GM19025 (cell line): ENCODE results near the gene IFT172.

Experiments
- ATAC-seq: cut with Tn5 transposase; IDR thresholded peaks from one replicate; pipeline ENCODE4 v1.9.1; 2021; ENCODE audit warnings: mild to moderate bottlenecking, low read depth, moderate library complexity; ENCODE audit not compliant: unreplicated experiment

IFT172 gene

DNA sequence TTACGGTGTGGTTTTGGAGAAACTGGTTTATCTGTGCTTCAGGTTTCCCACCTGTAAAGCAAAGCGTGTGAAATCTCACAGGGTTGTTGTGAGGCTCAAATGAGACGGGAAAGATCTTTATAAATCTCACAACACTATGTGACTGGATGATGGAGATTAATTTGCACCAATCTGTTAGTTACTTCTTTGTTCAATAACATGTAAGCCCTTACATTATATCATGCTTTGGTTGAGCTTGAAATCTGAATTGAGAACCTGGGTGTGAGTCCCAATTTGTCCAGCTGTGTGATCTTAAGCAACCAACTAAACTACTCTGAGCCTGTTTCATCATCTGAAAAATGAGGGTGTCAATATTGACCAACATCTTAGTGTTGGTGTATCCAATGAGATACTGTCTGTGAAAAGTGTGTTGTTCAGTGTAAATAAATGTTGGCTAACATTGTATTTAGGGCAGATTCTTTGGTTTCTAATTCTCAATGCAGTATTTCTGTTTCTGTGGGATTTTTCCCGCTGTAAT, 6.4 kb upstream of the IFT172 start:
- ATAC-seq = no peak

GRCh38 chr2:27494944-27495554, 5.5 kb upstream of the IFT172 start, which contains the start of gene FNDC4:
Gene FNDC4, minus strand, starts transcription at chr2:27495200. Its CDS starts 521 bp downstream, at chr2:27494679.
- no peak for ATAC-seq

DNA sequence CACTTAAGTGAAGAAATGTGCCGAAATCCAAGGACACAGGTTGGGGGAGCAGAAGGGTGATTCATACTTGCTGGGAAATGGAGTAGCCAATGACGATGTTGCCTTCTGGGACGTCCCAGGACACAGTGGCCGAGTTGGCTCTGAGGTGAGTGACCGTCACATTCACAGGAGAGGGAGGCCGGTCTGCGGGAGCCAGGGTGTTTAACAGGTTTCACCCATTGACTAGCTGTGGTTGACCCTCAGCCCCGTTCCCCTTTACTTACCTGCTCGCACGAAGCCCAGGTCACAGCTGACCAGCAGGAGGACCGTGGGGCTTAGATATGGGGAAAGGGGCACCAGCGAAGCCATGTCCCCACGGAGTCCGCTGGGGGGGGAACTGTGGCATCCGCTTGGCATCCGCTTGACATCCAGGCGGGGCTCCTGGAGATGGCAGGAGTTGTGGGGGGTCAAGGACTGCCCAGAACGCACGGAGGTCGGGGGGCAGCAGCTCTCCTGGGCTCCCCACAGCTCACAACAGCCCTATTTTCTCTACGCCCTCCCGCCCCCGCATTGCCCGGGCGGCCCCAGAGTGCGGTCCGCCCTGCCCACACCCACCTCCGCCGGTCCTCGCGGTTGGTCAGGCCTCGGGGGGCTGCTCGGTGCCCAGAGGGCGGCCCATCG, 4.9 kb upstream of the IFT172 start:
- no peak for ATAC-seq

DNA sequence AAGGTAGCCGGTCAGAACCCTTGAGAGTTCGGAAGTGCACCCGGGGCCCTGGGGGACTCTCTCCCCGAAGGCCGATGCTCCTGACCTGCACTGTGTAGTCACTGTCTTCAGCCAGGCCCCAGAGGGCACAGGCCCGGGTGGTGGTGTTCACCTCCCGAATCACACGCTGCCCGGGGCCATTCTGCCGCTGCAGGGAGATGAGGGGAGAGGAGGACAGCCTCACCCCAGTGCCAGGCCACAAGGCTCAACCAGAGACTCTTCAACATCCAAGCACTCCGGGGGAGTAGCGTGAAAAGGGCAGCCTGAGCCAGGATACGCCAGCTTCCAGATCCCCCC, 4.4 kb upstream of the IFT172 start:
- ATAC-seq = no peak

DNA sequence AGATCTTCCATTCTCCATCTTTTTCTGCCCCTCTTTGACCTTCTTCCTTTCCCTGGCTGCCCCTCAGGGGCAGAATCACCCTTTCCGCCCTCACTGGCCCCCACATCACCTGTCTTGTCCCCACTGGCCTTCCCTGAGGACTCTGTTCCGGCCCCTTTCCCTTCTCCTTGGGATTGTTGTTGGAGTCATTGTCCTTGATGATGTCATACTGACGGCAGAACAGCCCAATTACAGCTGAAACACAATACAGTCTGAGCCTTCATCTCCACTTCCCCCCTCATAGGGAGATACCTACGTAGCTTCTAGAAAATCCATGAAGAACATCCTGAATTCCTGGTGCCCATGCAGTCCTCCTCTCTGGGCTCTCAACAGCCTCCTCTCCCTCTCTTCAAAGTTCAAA, 3.0 kb upstream of the IFT172 start:
- ATAC-seq = no peak

GRCh38 chr2:27489118-27489497, 435 bp downstream of the IFT172 start:
- no peak for ATAC-seq

GRCh38 chr2:27485496-27485895, 4.0 kb downstream of the IFT172 start:
- ATAC-seq = no peak

DNA sequence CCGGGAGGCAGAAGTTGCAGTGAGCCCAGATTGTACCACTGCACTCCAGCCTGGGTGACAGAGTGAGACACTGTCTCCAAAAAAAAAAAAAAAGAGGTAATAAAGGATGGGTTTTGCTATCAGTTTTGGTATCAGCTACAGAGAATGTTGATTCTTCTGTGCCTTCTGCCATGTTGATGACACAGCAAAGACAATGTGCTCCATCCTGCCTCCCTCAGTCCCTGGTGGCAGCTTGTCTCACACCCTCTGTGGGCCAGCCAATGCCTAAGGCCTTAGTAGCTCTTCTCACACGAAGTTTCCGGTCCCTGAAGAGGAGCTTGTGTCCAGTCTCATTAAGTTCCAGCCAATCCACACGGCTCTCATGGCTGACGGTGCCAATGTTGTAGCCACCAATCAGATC, 17.6 kb downstream of the IFT172 start:
- ATAC-seq = no peak

DNA sequence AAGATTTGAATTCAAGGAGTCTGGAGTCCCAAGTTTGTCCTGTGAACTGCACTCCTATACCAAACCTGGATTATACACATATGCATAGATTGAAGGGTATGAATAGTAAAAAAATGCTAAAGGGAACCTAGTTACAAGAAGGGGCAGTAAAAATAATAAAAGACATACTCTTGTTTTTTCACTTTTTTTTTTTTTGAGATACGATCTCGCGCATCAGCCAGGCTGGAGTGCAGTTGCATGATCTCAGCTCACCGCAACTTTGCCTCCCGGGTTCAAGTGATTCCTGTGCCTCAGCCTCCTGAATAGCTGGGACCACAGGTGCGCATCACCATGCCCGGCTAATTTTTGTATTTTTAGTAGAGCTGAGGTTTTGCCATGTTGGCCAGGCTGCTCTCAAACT, 25.1 kb downstream of the IFT172 start:
- ATAC-seq = no peak

- ATAC-seq = no peak
Measured at GRCh38 chr2:27461118-27461517, 28.4 kb downstream of the IFT172 start.

DNA sequence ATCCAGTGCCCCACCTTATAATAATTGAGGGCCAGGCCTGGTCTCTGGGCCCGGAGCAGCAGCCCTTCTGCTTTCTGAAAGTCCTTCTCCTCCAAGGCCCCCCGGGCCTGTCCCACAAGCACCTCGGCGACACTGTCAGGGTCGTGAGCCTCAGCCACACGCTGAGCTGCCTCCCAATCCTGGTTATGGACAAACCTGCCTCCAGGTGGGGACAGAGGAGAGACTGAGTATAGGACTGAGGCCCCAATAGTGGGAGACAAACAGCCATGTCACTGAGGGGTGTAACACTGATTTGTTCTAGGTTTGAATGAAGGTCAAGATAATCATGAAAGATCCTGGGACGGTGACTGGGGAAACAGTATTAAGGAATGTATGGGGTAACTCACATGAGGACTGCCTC, 35.6 kb downstream of the IFT172 start:
- no peak for ATAC-seq

DNA sequence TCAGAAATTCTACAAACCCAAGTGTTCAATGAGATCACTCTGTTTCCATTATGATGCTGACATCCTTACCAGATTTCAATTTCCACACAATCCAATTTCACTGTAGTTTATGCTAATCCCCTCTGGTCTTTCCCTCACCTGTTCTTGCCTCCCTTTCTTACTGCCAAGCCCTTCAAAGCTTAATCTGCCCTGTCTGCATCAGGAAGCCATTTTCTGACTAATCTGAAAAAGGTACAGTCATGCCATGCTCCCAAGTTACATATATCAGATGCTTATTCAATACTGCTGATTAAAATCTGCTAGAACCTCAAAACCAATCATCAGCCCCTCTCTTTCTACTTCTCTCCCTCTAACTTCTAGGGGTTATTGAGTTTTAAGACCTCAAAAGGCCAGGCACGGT, 38.4 kb downstream of the IFT172 start:
- no peak for ATAC-seq

DNA sequence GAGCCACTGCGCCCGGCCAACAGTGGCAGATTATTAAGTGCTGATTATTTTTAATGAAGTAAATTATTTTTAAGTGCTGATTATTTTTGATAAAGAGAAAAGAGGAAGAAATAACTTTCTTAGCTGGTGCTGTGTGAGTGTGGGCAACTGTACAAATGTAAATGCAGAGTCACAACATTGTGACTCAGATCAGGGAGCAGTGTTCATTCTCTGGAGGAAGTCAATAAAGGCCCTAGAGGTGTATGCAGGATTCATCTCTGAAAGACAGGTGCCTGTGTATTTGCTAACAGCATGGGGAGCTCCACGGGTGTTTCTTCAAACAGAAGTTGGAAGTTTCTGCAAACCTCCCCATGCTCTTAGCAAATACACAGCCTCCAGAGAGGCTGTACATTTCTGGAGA, 41.2 kb downstream of the IFT172 start:
- ATAC-seq = no peak

- no peak for ATAC-seq
Measured at GRCh38 chr2:27446057-27446456, 43.5 kb downstream of the IFT172 start.

- ATAC-seq = no peak
Measured at GRCh38 chr2:27445615-27446014, 43.9 kb downstream of the IFT172 start.

DNA sequence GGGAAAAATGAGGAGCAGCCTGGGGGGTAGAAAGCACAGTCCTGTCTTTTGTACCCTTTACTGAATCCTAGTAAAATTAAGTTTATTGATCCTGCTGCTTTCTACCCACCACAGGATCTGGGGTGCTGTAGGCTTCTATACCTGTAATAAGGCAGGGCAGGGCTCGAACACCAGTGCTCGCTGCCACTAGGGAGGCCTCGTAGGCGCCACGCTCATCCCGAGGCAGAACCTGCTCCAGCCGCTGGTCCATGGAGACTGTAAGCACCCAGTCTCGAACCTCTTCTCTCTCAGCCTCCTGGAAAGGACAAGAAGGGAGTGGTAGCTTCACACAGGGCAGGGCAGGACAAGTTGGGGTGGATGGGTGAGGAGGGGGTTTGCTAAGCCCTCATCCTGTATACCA, 44.4 kb downstream of the IFT172 start:
- no peak for ATAC-seq

GRCh38 chr2:27442920-27443282, 46.6 kb downstream of the IFT172 start:
- no peak for ATAC-seq

DNA sequence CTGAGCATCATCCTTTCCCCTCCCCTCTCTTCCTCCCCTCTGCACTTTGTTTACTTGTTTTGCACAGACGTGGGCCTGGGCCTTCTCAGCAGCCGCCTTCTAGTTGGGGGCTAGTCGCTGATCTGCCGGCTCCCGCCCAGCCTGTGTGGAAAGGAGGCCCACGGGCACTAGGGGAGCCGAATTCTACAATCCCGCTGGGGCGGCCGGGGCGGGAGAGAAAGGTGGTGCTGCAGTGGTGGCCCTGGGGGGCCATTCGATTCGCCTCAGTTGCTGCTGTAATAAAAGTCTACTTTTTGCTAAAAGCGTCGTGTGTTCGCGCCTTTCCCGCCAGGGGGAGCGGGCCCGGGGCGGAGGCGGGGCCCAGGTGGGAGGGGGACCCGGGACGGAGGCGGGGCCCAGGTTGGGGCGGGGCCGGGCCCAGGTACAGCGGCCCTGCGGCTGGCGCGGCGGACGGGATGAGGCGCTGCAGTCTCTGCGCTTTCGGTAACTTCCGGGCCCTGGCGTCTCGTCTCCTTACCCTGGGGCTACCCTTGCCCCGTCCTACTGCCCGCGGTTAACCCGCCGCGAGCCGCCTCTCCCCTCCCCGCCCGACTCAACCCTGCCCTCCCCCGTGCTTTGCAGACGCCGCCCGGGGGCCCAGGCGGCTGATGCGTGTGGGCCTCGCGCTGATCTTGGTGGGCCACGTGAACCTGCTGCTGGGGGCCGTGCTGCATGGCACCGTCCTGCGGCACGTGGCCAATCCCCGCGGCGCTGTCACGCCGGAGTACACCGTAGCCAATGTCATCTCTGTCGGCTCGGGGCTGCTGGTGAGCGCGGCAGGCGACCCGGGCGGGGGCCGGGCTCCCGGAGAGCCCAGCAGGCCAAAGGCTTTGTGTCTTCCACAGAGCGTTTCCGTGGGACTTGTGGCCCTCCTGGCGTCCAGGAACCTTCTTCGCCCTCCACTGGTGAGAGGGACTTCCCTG, 47.3 kb downstream of the IFT172 start, which contains the start of gene KRTCAP3:
Gene KRTCAP3 (plus strand): TSS at position 424 of the 962 bp plus-strand sequence. CDS start 32 bp downstream, at position 456.
- peak; percentile 53 for ATAC-seq

DNA sequence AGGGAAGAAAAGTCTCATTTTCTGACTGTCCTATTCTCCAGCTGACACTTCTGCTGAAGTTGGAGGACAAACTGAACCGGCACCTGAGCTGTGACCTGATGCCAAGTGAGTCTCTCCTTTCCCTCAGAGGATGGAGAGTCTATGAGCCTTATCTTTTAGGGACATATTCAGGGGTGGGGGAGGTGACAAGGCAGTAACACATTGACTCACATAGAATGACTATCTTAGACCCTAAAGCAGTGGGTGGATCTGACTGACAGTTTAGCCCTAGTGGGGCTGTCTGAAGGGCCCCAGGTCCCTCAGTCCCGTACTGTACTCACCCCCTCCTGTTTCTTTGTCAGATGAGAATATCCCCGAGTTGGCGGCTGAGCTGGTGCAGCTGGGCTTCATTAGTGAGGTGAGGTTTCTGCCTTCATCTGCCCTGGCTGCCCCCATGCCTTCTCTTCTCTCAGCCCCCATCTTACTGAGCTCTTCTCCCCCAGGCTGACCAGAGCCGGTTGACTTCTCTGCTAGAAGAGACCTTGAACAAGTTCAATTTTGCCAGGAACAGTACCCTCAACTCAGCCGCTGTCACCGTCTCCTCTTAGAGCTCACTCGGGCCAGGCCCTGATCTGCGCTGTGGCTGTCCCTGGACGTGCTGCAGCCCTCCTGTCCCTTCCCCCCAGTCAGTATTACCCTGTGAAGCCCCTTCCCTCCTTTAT, 48.2 kb downstream of the IFT172 start:
- no peak for ATAC-seq

DNA sequence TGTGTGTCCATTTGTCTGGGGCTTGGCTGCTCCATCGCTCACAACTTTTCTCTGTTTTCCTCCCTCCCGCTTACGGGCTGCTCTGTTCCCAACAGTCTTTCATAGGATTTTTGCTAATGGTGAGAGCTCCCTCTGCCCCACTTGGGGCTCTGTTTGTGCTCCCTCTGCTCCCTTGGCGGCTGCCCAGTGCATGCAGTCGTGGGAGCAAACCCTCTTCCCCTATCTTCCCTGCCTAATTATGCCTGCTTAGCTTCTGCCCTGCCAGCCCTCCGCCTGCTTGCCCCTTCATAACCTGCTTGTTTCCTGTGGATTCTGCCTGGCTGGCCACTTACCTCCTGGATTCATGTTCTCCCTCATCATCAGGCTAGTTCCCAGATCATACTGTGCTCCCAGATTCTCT, 53.9 kb downstream of the IFT172 start:
- no peak for ATAC-seq

- no peak for ATAC-seq
Measured at GRCh38 chr2:27431395-27431794, 58.1 kb downstream of the IFT172 start.
